Parathyroid adenoma (tissue), 2 donors: ENCODE measurements around the gene H6PD.

Experiments used
- H2AFZ ChIP-seq: fragments of 300-600 bp; sonication (generic); one replicate; pipeline ENCODE4 v1.7.0; 2017; ENCODE audit warnings: antibody characterized with exemption, mild to moderate bottlenecking
- H3K27ac ChIP-seq: fragments of 300-600 bp; sonication (generic); one replicate; pipeline ENCODE4 v1.7.0; 2017
- H3K27me3 ChIP-seq: fragments of 300-600 bp; sonication (generic); one replicate; pipeline ENCODE4 v1.7.0; 2017; ENCODE audit warnings: low read length; ENCODE audit not compliant: control insufficient read depth, insufficient read depth
- H3K36me3 ChIP-seq: fragments of 300-600 bp; sonication (generic); one replicate; pipeline ENCODE4 v1.7.0; 2017; ENCODE audit warnings: low read length; ENCODE audit not compliant: control insufficient read depth, insufficient read depth
- H3K4me1 ChIP-seq: fragments of 300-600 bp; sonication (generic); one replicate; pipeline ENCODE4 v1.7.0; 2017; ENCODE audit warnings: control low read depth
- H3K4me2 ChIP-seq: fragments of 300-600 bp; sonication (generic); one replicate; pipeline ENCODE4 v1.7.0; 2017; ENCODE audit warnings: low read length
- H3K4me3 ChIP-seq: fragments of 300-600 bp; sonication (generic); one replicate; pipeline ENCODE4 v1.7.0; 2017; ENCODE audit warnings: low read depth, low read length
- H3K79me2 ChIP-seq: fragments of 300-600 bp; sonication (generic); one replicate; pipeline ENCODE4 v1.7.0; 2017; ENCODE audit warnings: control low read depth
- H3K9ac ChIP-seq: fragments of 300-600 bp; sonication (generic); one replicate; pipeline ENCODE4 v1.7.0; 2017; ENCODE audit warnings: mild to moderate bottlenecking
- H3K9me3 ChIP-seq: fragments of 300-600 bp; sonication (generic); one replicate; pipeline ENCODE4 v1.7.0; 2017; ENCODE audit warnings: low read length; ENCODE audit not compliant: control insufficient read depth
- CTCF ChIP-seq: fragments of 300-600 bp; sonication (generic); IDR thresholded peaks from one replicate; pipeline ENCODE4 v1.7.0; 2017; ENCODE audit warnings: antibody characterized with exemption, mild to moderate bottlenecking
- donor health status: primary hyperparathyroidism.

Gene H6PD

GRCh38 chr1:9263276-9263855 lies 28.8 kb downstream of the H6PD start:
- Histone ChIP-seq H3K4me2 (no peak overlapping the region), H2AFZ (no peak overlapping the region), H3K9ac (no peak overlapping the region), H3K4me3 (no peak overlapping the region), H3K27ac (no peak overlapping the region), H3K36me3 (no peaks in the 10 kb centered on the region), H3K27me3 (no peaks in the 10 kb centered on the region), H3K4me1 (no peaks in the 10 kb centered on the region), H3K79me2 (peaks cover 5% of the 10 kb centered on the region), H3K9me3 (no peaks in the 10 kb centered on the region)
- no peak for TF ChIP-seq CTCF

GRCh38 chr1:9263984-9264872 lies 29.7 kb downstream of the H6PD start:
- H3K79me2 ChIP-seq = peaks cover 3% of the 10 kb centered on the region
- H3K4me1 ChIP-seq = no peaks in the 10 kb centered on the region
- H3K9ac ChIP-seq = no peak overlapping the region
- H3K36me3 ChIP-seq = no peaks in the 10 kb centered on the region
- H3K9me3 ChIP-seq = no peaks in the 10 kb centered on the region
- H3K4me2 ChIP-seq = no peak overlapping the region
- H3K27me3 ChIP-seq = no peaks in the 10 kb centered on the region
- no peak overlapping the region for H3K27ac ChIP-seq
- no peak overlapping the region for H2AFZ ChIP-seq
- no peak for TF ChIP-seq CTCF
- H3K4me3 ChIP-seq = no peak overlapping the region

GRCh38 chr1:9265037-9265436 lies 30.5 kb downstream of the H6PD start:
- H2AFZ ChIP-seq = no peak overlapping the region
- no peak overlapping the region for H3K9ac ChIP-seq
- no peak overlapping the region for H3K4me3 ChIP-seq
- no peaks in the 10 kb centered on the region for H3K27me3 ChIP-seq
- H3K36me3 ChIP-seq = no peaks in the 10 kb centered on the region
- H3K4me1 ChIP-seq = no peaks in the 10 kb centered on the region
- TF ChIP-seq CTCF = no peak
- no peaks in the 10 kb centered on the region for H3K9me3 ChIP-seq
- H3K27ac ChIP-seq = no peak overlapping the region
- H3K4me2 ChIP-seq = no peak overlapping the region
- peaks cover 1% of the 10 kb centered on the region for H3K79me2 ChIP-seq

GRCh38 chr1:9265968-9266367 lies 31.4 kb downstream of the H6PD start:
- Histone ChIP-seq H3K4me1 (no peaks in the 10 kb centered on the region), H3K9me3 (no peaks in the 10 kb centered on the region), H3K27ac (no peak overlapping the region)

More at GRCh38 chr1:9265968-9266367, 31.4 kb downstream of the H6PD start:
- Histone ChIP-seq H3K36me3 (no peaks in the 10 kb centered on the region), H3K27me3 (no peaks in the 10 kb centered on the region), H3K4me3 (no peak overlapping the region), H2AFZ (no peak overlapping the region), H3K4me2 (no peak overlapping the region), H3K9ac (no peak overlapping the region), H3K79me2 (no peaks in the 10 kb centered on the region)
- no peak for TF ChIP-seq CTCF
